ENCODE results near the gene PEPD.

The PEPD gene

GRCh38 chr19:33418461-33418860, 103.1 kb downstream of the PEPD start:
- no peak for DNase-seq

DNA sequence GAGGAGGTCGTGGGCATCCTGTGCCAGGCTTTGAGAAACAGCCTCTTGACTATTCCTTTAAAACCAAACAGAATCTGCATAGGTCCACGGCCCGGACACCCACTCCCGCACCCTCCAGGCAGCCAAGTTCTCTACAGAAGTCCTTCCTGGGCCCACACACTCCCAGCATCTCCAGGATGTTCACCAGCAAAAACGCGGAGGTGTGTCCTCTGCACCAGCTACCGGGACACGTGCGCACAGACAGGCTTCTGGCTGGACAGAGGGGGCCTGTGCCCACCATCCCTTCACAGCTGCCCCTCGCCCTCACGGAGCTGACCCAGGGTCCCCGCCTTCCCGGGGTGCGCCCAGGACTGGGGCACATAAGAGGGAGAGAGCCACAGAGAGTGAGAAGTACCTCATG, 103.8 kb downstream of the PEPD start:
- no peak for DNase-seq

DNA sequence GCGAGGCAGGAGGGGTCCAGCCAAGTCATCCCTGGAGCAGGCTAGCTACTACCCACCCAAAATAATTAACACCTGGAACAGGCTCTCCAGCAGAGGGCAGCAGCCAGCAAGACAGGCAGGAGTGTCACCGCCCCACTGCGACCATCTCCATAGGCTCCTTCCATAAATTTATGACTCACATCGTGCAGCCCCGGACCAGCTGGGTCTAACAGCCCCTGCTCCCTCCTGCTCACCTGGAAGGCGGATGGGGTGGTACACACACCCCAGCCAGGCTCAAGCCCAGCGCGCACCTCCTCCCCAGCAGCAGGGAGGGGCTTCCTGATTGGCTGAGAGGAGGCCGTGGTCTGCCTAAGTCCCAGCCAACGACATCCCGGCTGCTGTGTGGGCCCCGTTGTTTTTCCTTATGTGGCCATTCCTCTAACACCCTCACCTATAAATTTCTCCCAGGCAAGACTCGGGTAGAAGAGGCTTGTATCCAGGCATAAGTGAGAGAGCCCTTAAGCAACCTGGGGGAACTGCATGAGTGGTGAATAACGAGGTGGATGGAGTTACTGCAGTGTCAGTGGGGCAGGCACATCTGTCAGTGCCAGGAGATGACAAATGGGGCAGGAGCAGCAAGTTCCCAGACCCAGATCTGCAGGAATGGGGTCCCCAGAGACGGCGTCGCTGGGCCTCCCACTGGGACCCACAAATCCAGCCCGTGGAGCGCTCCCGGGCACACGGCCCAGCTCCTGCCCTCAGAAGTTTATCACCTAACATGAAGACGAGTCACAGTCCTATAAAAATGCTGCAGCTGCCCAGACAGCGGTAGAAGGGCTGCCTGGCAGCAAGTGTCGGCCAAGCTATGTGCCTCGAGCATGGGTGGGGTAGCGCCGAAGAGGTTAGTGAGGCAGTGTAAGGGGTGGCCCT, 105.0 kb downstream of the PEPD start:
- peak; percentile 59 to 61 for DNase-seq

DNA sequence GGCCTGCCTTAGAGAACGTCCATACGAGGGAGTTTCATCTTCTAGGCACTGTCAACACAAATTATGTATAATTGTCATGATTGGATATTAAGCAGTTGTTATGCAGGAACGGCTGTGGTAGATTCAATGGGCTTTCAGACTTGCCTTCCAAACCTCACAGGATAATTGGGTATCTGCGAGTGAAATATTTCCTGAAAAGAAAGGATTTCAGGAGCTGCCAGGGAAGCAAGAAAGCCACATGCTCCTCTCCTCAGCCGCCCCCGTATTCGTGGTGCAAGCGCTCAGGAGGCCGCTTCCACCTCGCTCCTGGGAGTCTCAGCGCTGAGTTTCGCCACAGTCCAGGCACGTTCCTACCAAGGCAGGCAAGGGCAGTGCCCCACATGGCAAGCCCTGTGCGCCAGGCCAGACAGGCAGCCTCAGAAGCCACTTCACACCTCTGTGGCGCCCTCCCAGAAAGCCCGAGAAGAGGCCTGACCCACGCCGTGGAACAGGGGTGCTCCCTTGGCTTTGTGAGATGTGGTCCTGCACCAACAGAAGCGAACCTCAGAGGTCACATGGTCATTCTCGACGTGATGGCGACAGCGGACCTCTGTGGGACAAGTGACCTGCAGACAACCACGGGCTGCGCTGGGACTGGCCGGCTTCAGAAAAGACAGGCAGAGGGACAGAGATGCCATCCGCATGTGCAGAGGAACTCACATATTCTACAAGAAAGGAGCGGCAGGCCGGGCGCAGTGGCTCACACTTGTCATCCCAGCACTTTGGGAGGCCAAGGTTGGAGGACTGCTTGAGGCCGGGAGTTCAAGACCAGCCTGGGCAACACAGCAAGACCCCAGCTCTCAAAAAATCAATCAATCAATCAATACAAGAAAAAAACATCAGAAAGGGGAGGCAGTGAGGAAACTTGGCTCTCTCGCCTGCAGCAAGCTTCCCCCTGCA, 106.7 kb downstream of the PEPD start:
- DNase-seq = no peak

- DNase-seq = no peak
These were observed 107.5 kb downstream of the PEPD start for GRCh38 chr19:33413868-33414666.

DNA sequence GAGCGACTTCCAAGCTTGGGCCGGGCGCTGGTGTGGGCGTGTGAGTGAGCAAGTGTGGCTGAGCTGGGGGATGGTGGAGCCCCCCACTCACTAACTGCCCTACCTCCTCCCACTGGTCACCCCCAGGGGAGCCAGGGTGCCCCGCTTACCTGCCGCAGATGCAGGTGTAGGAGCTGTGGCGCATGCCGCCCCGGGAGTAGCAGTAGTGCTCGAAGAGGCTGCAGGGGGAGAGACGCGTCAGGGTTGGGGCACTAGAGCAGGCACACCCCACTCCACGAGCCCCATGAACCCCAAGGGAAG, 108.2 kb downstream of the PEPD start:
- no peak for DNase-seq

DNA sequence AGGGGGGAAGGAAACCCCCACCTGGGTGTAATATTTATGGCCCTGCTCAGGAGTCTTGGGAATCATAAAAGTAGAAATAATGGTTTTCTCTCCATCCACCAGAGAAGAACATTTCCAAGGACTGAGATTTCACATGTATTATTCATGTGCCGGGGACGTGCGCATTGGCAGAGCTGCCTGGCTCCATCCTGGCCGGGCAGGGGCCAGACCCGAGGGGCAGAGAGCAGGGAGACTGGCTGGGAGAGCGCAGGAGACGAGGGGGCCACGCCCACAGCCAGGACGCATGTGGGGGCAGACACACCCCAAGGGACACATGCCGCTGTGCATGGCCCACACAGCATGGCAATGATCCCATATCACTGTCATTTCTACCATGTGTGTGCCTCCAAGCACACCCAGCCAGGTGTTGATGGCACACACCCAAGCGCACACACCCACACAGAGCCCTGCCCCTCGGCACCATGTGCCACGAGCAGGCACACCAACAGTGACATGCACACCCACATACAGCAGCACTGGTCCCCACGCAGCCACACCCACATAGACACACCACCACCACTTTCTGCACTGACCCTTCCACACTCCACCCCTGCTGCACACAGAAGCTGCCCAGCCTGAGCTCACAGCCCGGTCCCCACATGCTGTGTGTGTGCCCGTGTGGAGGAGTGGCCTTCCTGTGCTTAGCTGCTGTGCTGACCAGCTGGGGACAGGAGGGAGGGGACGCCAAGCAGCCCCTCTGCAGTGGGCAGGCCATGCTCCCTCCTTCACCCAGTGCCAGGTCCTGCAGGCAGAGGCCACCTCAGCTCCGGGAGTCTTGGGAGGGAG, 108.8 kb downstream of the PEPD start:
- no peak for DNase-seq

GRCh38 chr19:33411621-33412180, 109.9 kb downstream of the PEPD start:
- DNase-seq = no peak

- no peak for DNase-seq
These were observed 110.6 kb downstream of the PEPD start for GRCh38 chr19:33410915-33411401.

DNA sequence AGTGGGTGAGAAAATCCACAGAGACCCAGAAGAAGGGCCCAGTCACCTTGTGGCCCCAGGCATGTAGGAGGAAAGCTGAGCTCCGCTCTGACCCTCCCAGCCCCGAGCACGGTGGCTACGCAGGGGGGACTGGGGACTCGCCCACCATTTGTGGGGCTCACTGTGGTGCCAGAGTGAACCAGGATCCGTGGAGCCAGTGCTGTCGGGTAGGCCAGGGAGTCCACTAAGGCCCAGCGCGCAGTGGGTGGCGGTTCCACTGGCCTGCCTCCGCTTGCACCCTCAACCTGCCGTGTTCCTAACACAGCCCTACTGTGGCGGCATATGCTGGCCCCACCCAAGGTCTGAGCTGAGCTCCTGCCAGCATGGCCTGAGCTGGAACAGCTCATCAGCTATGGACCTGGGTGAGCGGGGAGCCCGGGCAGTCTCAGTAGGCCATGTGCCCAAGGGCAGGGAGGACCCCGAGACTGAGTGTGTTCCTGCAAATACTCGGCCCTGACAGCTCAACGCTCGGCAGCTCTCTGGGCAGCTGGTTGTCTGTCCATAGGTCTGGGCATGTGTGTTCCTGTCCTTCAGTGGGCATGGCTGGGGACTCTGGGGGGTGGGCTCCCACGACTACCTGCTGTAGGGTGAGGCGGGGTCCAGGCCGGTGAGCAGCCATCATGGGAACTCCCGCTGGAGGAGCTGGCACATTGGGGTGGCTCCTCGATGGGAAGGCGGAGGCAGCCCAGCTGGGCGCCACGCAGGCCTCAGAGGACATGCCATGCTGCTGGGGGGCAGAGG, 111.5 kb downstream of the PEPD start:
- DNase-seq = no peak

DNA sequence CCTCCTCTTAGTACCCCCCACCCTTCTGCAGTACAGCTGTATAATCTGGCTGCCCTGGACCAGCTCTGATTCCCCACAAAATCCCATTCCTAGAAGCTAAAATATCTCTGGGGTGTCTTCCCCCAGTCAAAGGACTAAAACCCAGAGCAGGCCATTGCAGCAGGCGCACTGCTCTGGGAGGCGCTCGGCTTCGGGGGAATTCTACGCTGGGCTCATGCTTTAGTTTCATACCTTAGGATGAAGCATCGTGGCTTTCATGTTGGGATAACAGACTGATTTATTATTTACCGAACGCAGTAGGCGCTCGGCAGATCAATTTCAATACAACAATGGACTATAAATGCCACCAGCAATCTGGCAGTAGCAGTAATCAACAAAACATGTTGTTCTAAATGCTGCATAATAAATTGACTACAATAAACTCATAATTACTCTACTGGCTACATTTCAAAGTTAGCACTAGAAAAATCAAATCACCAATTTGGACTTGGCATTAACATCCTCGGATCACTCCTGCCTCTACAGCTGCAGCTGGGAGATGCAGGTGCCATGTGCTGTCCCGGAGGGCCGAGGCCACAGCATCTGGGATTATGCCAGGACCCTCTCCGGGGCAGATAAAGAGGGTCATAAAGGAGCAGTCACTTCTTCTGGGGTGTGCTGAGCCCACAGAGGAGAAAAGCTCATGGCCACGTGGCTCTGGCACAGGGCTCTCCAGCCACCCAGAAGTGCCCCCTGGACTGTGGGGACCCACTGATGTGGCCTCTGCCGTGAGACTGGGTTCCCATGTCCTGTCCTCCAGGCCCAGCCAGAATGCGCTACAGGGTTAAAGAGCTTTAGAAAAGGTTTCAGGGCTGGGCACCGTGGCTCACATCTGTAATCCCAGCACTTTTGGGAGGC, 112.8 kb downstream of the PEPD start:
- no peak for DNase-seq

DNA sequence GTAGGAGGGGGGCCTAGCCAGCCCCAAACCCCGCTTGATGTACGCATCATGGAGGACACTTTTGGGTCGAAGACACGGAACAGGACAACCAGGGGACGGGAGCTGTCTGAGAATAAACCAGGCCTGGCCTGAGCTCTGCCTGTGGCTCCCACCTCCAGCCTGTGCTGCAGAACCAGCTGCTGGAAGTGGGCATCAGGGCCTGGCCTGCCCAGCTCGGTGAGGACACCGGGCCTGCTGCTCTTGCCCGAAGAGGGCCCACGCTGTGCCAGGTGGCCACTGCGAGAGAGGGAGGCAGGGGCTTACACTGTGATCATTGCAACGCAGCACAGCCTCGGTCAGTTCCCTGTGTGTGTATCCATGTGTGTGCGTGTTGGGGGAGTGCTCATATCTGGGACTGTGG, 113.5 kb downstream of the PEPD start:
- DNase-seq = no peak

DNA sequence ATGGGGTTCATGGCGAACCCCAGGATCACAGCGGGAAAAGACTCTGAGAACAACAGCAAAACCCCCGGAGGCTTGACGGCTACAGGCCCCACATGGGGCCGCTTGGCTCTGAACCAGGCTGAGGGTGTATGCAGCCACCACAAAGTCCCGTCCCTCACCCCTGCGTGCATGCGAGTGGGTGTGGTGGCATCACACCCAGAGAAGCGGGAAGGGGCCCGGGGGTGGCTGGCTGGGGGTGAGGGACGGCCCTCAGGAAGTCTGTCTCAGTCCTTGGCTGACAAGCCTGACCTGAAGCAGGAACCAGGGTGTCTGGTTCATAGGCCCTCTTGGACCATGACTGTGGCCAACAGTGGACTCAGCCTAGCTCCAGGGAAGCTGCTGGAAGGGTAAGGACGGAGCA, 113.9 kb downstream of the PEPD start:
- no peak for DNase-seq

DNA sequence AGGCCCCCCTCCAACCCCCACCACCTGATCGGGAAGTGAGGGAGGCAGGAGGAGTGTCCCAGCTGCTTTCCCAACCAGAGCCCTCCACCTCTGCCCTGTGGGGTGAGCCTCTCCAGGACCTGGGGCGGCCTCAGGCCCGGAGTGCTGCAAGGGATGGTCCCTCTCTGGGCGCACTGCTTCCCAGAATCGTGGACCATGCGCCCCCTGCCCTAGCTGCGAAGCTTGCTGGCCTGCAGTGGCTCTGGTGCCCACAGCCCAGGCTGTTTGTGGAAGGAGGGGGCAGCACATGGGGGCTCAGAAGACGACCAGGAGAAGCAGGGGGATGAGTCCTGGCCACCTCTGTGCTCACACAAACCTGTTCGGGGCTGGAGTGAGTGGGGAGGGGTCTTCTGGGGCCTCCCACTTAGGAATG, 114.4 kb downstream of the PEPD start:
- no peak for DNase-seq

DNA sequence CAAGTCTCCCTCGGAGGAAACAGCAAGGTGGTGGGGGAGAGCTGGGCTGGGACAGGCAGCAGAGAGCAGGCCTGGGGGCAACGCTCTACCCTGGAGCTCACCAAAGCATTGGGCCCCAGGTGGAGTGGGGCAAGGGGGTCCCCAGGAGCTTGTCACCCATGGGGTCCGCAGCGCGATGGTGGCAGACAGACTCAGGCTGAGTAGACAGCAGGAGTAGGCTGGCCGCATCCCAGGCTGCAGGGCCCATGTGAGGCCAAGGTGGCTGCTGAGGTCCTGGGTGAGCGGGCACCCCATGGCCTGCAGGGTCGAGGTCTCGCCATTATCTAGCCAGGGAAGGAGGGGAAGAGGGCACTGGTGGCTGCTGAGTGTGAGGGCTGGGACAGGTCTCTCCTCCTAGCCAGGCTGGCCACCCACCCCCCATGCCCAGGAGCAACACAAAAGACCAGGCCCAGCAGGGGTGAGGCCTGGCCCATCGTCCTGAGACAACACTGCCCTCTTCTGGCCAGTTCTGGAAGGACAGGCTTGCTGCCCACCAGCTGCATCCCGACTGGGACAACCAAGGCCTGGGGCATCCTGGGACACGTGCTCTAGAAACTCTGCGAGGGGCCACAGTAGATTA, 115.0 kb downstream of the PEPD start:
- DNase-seq = peak; percentile 58 to 76

GRCh38 chr19:33405553-33406461, 115.8 kb downstream of the PEPD start:
- DNase-seq = no peak

DNA sequence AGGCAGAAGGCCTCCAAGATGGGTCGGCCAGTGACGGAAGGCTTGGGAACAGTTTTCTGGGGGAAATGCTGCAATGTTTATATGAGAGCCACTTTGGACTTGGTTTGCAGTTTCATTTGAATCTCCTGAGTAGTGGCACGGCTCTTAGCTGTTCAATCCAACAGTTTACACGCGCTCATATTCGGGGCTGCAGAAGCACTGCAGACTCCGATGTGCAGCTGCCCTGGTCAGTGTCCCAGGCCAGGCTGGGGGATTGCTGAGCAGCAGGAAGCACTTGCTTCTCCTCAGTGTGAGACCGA, 116.4 kb downstream of the PEPD start:
- DNase-seq = no peak

DNA sequence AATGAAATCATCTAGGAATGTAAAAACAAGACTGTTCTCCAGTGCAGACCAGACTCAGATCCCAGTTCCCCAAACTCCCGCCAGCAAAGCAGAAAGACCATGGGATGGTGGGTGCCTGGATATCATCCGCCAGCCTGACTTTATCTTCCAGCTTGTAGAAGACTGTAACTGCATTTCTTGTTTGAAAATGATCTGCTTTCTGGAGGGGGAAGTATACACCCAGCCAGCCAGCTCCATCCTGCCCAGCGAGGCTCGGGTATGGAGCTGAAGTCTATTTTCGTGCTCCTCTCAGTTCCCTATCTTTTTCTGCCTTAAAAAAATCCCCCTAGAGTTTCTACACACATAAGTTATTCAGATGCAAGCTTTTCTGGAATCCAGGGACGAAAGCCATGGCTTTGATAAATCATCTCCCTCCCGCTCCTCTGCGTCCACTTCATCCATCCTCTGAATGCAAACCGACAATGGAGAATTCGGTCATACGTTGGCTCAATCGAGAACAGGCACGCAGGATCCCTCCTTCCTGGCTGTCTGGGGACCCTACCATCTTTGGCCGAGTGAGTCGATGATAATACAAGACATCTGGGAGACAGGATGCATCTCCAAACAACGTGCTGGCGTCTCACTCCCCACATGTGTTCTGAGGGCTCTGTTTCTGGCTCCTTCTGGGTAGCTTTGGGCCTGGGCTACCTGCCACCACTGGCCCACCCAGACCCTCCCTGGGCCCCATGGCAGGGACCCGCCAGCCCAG, 116.9 kb downstream of the PEPD start:
- DNase-seq = no peak
